GM19455 (cell line): ENCODE results near the gene EXOC3L4.
"Not testable (repeated sequence)": the region's sequence is repeated elsewhere in the genome, so short reads cannot be mapped to it uniquely, and the experiment has no call there.

ENCODE experiments used
- ATAC-seq: cut with Tn5 transposase; IDR thresholded peaks from one replicate; pipeline ENCODE4 v1.9.1; 2021; ENCODE audit not compliant: unreplicated experiment

EXOC3L4 gene

GRCh38 chr14:103146141-103146709 lies 51.7 kb downstream of the EXOC3L4 start:
- no peak for ATAC-seq

DNA sequence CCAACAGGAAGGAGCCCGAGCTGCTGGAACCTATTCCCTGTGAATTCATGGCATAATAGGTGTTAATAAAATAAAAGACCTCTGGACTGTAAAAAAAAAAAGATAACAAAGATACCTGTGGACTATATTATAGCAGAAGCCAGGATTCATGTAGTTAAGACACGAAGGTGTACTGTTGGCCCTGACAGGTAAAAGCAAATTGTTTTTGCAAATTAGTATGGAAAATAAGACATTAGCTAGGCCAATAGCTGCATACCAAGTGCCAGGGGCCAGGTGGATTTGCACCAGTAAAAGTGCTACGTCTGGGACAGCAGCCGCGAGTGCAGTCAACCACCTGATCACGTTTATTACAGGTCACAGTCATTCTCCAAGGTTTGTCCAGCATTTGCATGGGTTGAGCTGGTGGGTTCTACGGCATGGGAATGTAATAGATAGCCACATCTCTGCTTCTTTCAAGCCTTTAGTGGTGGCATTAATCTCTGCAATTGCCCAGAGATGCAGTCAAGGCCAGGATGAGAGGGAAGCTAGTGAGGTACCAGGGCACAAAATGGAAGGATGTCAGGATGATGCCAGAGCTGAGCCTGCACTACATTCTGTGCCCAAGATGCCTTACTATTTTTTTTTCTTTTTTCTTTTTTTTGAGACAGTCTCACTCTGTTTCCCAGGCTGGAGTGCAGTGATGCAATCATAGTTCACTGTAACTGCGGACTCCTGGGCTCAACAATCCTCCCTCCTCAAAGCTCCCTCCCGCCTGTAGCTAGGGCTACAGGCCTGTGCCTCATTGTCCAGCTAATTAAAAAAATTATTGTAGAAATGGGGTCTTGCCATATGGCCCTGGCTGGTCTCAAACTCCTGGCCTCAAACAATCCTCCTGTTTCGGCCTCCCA lies 55.1 kb downstream of the EXOC3L4 start:
- no peak for ATAC-seq

DNA sequence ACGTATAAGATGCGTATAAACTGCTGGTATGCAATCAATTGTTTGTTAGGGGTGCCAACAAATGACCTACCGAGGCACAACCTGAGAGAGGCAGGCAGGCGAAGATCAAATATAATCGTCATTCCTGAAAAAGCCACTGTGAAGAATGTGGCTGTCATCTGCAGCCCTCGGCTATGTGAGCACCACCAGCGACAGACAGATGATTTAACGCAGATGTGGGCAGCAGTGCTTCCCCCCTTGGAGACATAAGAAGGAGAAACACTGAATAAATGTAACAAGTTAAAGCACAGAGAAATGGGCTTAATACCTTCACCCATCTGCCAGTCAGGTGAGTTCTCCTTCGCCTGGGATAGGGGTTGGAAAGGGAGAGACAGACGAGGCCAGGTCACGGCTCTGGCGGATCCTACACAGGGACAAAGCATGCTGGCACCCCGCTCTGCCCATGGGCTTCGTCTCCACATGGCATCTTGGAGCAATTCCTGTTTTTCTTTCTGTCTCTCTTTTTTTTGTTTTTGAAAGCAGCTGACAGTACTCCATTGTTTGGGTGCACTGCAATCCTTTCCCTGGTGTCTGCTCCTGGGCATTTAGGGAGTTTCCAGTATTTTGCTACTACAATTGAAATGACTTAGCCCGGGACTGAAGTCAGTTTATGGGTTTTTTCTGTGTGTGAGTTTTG lies 56.9 kb downstream of the EXOC3L4 start:
- ATAC-seq: no peak

DNA sequence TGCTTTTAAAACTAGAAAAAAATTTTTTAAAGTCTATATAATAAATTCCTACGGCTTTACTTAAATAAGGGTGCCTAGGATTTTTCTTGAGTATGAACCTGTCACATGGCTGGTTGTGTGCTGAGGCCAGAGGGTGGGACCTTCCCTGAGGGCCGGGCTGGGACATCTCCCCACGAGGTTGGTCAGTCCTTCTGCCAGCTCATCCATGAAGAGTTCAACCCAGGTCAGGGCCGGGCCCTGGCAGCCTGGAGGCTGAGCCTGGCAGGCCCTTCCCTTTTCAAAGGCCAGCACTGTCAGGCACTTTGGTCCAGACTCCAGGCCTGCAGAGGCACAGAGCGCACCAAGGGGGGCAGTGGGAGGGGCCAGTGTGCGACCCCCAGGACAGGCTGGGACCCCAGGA lies 60.5 kb downstream of the EXOC3L4 start:
- ATAC-seq: no peak

DNA sequence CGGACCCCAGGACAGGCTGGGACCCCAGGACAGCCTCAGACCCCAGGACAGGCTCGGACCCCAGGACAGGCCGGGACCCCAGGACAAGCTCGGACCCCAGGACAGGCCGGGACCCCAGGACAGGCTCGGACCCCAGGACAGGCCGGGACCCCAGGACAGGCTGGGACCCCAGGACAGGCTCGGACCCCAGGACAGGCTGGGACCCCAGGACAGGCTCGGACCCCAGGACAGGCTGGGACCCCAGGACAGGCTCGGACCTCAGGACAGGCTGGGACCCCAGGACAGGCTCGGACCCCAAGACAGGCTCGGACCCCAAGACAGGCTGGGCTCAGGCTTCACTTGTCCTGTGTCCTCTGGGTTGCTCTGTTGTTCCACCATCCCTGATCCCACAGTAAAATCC lies 60.9 kb downstream of the EXOC3L4 start:
- ATAC-seq: not testable (repeated sequence)

DNA sequence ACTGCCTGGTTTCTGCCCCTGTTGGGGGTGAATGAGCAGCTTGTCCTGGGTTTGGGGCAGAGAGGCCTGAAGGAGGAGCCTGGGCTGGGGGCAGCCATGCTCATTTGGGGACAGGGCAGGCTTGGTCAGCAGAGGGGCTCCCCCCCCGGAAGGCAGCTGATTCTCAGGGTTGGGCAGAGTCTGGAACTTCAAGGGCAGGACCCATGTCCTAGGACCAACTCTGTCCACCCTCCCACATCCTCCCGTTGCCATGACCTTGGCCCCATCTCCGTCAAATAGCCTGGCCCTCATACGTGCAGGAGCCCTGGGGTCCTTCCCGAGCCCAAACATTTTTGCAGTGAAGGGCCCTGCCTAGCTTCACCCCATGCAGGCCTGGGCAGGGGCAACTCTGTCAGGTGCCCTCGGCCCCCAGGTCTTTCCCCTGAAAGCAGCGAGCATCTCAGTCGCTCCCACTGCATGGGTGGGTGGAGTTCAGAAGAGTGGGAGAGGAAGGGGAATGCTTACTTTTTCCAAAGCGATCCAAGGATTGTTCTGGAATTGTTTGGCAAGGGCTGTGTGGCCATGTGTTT lies 61.4 kb downstream of the EXOC3L4 start:
- no peak for ATAC-seq

DNA sequence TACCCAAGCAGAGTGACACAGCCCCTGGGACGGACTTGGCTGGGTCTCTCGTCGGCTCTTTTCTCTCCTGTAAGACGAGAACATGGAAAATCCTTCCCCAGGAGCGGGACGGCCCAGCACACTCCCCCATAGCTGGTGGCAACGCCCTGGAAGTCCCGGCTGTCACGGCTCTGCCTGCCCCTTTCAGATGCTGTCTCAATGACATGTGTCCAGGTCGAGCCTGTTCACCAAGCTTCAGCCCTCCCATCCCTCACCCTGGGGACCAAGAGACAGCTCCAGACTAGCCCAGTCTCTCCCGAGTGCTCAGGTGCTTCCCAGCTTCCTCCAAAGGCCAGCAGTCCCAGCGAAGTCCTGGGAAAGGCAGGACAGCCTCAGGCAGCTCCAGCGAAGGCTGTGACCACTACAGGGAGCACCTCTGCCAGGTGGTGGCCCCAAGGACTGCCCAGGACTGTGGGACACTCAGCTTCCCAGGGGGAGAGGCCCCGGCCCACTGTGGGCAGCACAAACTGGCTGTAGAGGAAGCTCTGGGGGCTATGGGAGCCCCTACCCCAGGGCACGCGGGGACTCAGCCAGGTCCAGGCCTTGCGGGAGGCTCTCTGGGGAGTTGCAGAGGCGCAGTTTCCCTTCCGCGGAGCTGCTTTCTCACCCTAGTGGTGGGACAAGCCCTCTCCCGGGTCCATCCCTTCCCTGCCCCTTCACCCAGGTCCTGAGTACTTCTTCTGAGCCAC lies 62.3 kb downstream of the EXOC3L4 start:
- no peak for ATAC-seq

GRCh38 chr14:103157969-103158368 lies 63.4 kb downstream of the EXOC3L4 start:
- no peak for ATAC-seq

GRCh38 chr14:103158688-103159087 lies 64.2 kb downstream of the EXOC3L4 start:
- no peak for ATAC-seq
